Stimulated activated CD8-positive, alpha-beta memory T cell treated with anti-CD3 and anti-CD28 coated beads, Interleukin-4, amount 100 ng/mL, for 4 hours (primary cell): ENCODE measurements around the gene CYSLTR2.

Experiments used
- DNase-seq, 2 donors: peaks; one replicate each; pipeline ENCODE4 v3.0.0-alpha.2; 2020; ENCODE audit warnings: low read depth in 2 of 2, low spot score in 1 of 2

CYSLTR2 gene

GRCh38 chr13:48735571-48735970 lies 81.8 kb downstream of the CYSLTR2 start:
- no peak for DNase-seq

DNA sequence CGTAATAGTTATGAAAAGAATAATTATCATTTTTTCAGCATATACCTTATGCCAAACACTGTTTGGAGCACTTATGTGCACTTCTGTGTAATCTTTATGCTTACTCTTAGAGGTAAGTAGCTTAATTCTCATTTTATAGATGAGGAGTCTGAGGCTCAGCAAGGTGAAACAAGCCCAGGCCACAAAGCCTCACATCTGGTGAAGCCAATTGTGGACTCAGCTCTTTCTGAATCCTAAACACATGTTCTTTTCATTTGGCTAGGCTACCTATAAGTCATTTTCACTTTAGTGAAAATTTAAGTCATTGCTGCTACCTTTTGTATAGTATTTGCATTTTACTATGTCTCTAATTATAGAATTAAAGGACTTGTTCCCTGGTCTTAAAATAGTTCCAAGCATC lies 84.0 kb downstream of the CYSLTR2 start:
- no peak for DNase-seq

GRCh38 chr13:48738311-48738710 lies 84.6 kb downstream of the CYSLTR2 start:
- no peak for DNase-seq

GRCh38 chr13:48739386-48739964 lies 85.7 kb downstream of the CYSLTR2 start:
- no peak for DNase-seq

- no peak for DNase-seq
These were observed 87.6 kb downstream of the CYSLTR2 start for GRCh38 chr13:48741377-48741776.

GRCh38 chr13:48746821-48747220 lies 93.1 kb downstream of the CYSLTR2 start:
- no peak for DNase-seq

DNA sequence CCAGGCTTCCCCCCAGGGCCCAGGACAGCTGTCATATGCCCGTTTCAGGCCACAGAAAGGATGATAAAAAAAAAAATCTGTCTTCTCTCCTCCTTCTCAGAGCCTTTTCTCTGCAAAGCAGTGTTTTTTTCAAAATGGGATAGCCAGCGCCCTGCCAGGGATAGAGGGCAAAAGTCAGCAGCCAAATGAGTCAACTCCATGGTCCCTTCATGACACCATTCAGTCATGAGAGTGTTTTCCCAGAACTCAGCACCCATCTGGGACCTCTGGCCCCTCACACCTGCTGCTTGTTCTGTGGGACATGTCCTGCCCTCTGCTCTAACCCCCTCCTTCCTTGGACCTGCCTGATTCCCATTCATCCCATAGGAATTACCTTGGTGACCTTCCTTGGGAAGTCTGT lies 95.0 kb downstream of the CYSLTR2 start:
- DNase-seq = no peak

DNA sequence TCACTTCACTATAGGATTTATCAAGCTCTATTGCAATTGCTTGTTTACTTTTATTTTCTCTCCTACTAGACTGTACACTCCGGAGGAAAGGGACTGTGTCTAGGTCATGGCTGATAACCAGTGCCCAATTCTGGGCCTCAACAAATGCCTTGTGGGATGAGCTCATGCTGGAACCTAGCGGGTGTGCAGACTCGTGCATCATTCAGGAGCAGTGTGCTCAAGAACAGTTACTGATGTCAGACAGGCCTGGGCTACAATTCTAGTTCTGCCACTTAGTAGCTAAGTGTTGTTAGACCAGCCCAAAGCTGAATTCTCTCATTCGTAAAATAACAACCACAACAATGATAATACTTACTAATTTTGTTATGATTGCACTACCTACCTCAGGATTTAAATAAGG lies 95.4 kb downstream of the CYSLTR2 start:
- DNase-seq = no peak

DNA sequence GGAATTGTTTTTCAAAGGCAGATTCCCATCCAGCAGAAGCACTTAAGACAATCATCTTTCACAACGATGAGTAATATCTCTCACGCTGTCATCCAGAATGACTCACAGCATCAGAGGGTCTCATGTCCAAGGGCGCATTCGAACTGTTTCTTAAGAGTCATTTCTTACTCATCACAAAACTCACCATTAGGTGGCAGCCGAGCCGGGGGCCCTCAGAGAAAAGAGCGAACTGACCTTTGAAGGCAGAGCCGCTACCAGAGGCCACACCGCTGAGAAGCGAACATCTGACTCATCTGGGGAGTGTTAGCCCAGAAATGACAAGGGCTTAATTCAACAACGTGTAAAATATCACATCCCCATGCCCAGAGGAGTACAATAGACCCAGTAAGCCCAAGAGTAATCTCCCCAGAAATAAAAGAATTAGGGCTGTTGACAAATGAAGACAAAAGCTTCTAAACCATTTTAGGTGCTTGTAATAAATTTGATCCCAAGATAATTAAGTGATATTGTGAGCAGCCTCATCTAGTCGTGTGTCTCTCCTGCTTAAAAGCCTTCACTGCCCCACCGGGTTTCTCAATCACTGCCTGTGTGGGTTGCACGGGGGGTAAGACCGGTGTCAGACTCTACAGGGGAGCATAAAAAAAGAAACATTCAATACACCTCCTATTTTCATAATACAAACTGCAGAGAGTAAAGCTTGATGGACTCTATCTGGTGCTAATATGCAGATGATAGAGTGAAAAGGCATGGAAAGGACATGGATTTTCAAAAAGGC lies 96.2 kb downstream of the CYSLTR2 start:
- peak; percentile 16 to 40 for DNase-seq

- no peak for DNase-seq
These were observed 97.1 kb downstream of the CYSLTR2 start for GRCh38 chr13:48750588-48751383.

DNA sequence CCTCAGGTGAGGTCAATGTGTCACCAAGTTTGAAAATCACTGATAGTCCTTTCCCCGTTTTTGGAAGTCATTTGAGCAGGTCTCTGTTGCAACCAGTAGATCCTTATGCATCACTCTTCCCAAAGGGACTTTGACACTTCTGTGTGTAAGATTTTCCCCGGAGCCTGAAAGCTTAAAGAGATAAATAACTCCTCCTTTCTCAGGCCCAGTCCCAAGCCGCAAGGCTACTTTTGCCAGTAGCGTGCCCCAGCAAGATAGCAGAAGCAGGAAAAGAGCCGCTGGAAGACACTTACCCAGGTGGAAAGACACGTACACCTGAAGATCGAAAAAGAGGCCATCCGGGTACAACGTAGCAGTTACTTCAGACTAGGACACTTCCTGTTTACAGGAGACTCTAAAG lies 106.9 kb downstream of the CYSLTR2 start:
- no peak for DNase-seq
